Activated T-helper 17 cell treated with anti-CD3 and anti-CD28 coated beads, Interleukin-2, amount 50 U/mL, for 72 hours (primary cell): ENCODE measurements around the gene DDR2. TPM values are rescaled to one million over a fixed set of nuclear protein-coding genes. Genes with fewer than 3 reads are reported as not detected.
"Not testable (repeated sequence)": the region's sequence is repeated elsewhere in the genome, so short reads cannot be mapped to it uniquely, and the experiment has no call there.

ENCODE experiments used
- ATAC-seq: fragments of 150-1000 bp; cut with Tn5 transposase; replicated peaks from 2 replicates; pipeline ENCODE4 v1.10.0; 2021; ENCODE audit warnings: mild to moderate bottlenecking, moderate library complexity
- H3K27ac Mint-ChIP-seq: one replicate; pipeline ENCODE4 v1.8.0; 2022; ENCODE audit warnings: mixed read lengths
- H3K27me3 Mint-ChIP-seq: one replicate; pipeline ENCODE4 v1.8.0; 2022; ENCODE audit warnings: mixed read lengths
- H3K36me3 Mint-ChIP-seq: one replicate; pipeline ENCODE4 v1.8.0; 2022; ENCODE audit warnings: low read depth, mild to moderate bottlenecking, mixed read lengths
- H3K4me1 Mint-ChIP-seq: one replicate; pipeline ENCODE4 v1.8.0; 2022; ENCODE audit warnings: mixed read lengths
- H3K4me3 Mint-ChIP-seq: one replicate; pipeline ENCODE4 v1.8.0; 2022; ENCODE audit warnings: mild to moderate bottlenecking, mixed read lengths
- H3K9me3 Mint-ChIP-seq: one replicate; pipeline ENCODE4 v1.8.0; 2022; ENCODE audit warnings: mixed read lengths
- total RNA-seq, 2 donors: library from RNA; stranded (reverse); gene quantifications; one replicate each; pipeline ENCODE4 v1.2.3, GENCODE V29; 2022

Gene DDR2
- total RNA-seq, result 1 to 10 TPM in 1 of 2 donors, under 1 TPM in 1; 0.34 to 1.7 TPM

DNA sequence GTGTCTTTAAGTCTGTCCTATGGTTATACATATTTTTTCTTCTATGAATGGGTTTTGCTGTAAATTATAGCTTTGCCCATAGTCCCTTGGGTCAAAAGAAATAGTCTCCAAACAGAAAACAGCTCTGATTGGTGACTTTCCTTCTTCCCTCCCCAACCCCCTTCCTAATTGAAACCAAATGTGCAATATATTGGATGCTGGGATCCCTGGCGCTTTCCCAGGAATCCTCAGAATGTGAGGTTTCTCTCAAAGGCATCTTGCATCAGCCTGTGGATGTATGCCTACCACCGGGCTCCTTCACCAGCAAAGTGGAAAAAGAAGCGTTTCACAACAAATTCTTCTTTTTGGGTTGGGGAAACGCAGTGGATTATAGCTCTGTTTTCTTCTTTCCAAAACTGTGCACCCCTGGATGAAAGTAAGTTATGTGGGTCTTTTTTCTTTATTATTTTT lies at the start of gene DDR2:
DDR2 (plus strand) TSS at position 248 of the 450 bp plus-strand sequence. CDS start 86,600 bp downstream, outside the sequence.
- Mint-ChIP-seq H3K4me1 (no peaks in the 10 kb centered on the region), H3K27ac (no peak within 1 kb of the TSS), H3K9me3 (no peaks in the 10 kb centered on the region), H3K27me3 (peaks cover 18% of the 10 kb centered on the region), H3K36me3 (no peaks in the 10 kb centered on the region), H3K4me3 (no peak within 1 kb of the TSS)
- no peak for ATAC-seq

DNA sequence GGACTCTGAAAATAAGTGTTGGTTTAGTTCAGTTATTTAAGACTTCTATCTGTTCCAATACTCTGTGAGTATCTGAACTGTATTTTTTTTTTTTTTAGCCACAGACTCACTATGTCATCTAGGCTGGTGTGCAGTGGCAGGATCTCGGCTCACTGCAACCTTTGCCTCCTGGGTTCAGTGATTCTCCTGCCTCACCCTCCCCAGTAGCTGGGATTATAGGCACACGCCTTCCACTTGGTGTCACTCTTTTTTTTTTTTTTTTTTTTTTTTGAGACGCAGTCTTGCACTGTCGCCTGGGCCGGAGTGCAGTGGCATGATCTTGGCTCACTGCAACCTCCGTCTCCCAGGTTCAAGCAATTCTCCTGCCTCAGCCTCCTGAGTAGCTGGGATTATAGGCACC lies 49.4 kb upstream of the DDR2 start:
- not testable (repeated sequence) for H3K27me3 Mint-ChIP-seq, H3K27ac Mint-ChIP-seq, ATAC-seq, H3K9me3 Mint-ChIP-seq, H3K4me3 Mint-ChIP-seq, H3K4me1 Mint-ChIP-seq
- peaks cover 87% of the 10 kb centered on the region for H3K36me3 Mint-ChIP-seq

- not testable (repeated sequence) for H3K27me3 Mint-ChIP-seq, ATAC-seq, H3K4me1 Mint-ChIP-seq, H3K4me3 Mint-ChIP-seq, H3K9me3 Mint-ChIP-seq, H3K27ac Mint-ChIP-seq
- H3K36me3 Mint-ChIP-seq, result peaks cover 87% of the 10 kb centered on the region
Measured at GRCh38 chr1:162585101-162585500, 47.2 kb upstream of the DDR2 start.

GRCh38 chr1:162587347-162587746 lies 44.9 kb upstream of the DDR2 start:
- H3K4me3 Mint-ChIP-seq, result no peak overlapping the region
- H3K36me3 Mint-ChIP-seq, result peaks cover 88% of the 10 kb centered on the region
- no peaks in the 10 kb centered on the region for H3K9me3 Mint-ChIP-seq
- H3K27ac Mint-ChIP-seq, result no peak overlapping the region
- no peak for ATAC-seq
- H3K27me3 Mint-ChIP-seq, result no peaks in the 10 kb centered on the region
- H3K4me1 Mint-ChIP-seq, result no peaks in the 10 kb centered on the region

DNA sequence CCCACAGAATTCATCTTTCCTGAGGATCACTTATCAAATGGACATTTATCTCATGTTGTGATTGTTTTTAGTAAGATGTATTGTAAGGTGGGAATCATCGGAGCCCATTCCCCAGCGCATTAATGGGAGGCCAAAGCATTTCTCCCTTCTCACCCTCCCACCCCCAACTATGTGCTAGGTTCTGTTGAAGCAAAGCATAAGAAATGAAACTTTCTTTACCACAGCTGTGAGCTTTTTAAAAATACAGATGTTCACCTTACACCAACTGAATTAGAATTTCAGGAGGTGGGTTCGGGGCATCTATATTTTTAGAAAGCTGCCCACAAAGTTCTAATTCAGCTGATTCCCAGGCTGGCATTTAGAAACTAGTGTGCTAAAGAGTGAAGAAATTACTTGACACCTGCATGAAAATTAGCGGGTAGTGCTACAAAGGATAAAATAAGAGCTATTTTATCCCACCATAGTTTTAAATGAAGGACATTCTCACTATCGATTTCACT lies 44.5 kb upstream of the DDR2 start:
- Mint-ChIP-seq H3K4me3 (no peak overlapping the region), H3K27me3 (no peaks in the 10 kb centered on the region), H3K4me1 (no peaks in the 10 kb centered on the region), H3K27ac (no peak overlapping the region), H3K36me3 (peaks cover 88% of the 10 kb centered on the region), H3K9me3 (no peaks in the 10 kb centered on the region)
- no peak for ATAC-seq

DNA sequence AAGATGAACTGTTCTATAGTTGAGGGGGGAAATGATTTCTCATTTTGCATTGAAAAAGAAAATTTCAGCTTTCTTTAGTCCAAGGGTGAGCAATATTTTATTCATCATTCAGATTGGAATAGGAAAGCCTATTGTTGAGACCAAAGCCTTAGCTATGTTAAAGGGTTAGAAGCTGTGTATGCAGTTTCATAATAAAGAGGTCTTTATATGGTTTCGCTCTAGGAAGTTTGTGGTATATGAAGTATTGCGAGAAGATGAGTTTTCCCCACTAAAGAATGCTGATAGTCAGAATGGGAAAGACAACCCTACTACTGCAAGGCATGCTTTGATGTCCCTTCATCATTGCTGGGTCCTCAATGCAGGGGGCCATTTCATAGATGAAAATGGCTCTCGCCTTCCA lies 42.2 kb upstream of the DDR2 start:
- ATAC-seq, result no peak
- Mint-ChIP-seq H3K27ac (no peak overlapping the region), H3K27me3 (no peaks in the 10 kb centered on the region), H3K36me3 (peaks cover 82% of the 10 kb centered on the region), H3K4me3 (no peak overlapping the region), H3K9me3 (no peaks in the 10 kb centered on the region), H3K4me1 (no peaks in the 10 kb centered on the region)

DNA sequence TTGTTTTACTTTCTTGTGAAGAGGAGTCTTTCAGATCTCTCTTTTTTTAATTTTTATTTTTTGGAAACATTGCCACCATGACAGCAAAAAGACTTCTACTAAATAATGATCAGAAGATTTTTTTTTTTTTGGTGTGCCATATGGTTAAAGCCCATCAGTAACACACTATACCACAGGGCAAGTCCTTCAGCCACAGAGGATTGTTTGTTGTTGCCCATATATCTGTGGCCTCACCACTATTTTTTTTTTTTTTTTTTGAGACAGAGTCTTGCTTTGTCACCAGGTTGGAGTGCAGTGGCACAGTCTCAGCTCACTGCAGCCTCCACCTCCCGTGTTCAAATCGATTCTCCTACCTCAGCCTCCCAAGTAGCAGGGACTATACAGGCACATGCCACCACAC lies 41.6 kb upstream of the DDR2 start:
- Mint-ChIP-seq H3K4me3 (no peak overlapping the region), H3K4me1 (no peaks in the 10 kb centered on the region), H3K27ac (no peak overlapping the region), H3K9me3 (no peaks in the 10 kb centered on the region), H3K27me3 (no peaks in the 10 kb centered on the region), H3K36me3 (peaks cover 82% of the 10 kb centered on the region)
- no peak for ATAC-seq

DNA sequence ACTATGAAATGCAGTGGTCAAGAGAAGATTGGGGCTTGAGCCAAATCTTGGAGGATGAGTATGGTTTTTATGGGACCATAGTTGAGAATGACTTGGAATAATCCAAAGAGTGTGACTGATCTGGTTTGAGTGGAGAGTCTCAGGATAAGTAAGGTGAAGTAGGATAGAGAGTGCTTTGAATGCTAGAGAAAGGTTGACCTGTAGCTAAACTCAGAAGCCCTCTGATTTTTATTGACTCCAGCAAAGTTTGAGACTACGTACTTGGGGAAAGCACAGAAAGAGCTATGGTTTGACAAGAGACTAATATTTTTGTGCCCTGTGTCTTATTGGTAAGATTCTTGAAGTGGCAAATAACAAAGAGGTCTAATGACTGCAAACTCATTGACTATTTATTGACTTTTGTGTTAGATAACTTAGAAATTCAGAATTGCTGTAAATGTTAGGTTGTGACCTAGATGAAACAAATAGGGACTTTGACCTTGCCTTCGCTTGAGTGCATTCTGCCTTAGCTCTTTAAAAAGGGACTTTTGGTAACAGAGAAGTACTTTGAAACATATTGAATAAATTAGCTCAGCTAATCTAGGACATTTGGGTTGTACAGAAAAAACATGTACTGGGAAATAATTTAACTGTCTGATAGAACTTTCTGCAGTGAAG lies 35.6 kb upstream of the DDR2 start:
- H3K27me3 Mint-ChIP-seq, result no peaks in the 10 kb centered on the region
- H3K4me1 Mint-ChIP-seq, result no peaks in the 10 kb centered on the region
- H3K9me3 Mint-ChIP-seq, result no peaks in the 10 kb centered on the region
- H3K4me3 Mint-ChIP-seq, result no peak overlapping the region
- ATAC-seq, result no peak
- H3K36me3 Mint-ChIP-seq, result peaks cover 83% of the 10 kb centered on the region
- no peak overlapping the region for H3K27ac Mint-ChIP-seq

DNA sequence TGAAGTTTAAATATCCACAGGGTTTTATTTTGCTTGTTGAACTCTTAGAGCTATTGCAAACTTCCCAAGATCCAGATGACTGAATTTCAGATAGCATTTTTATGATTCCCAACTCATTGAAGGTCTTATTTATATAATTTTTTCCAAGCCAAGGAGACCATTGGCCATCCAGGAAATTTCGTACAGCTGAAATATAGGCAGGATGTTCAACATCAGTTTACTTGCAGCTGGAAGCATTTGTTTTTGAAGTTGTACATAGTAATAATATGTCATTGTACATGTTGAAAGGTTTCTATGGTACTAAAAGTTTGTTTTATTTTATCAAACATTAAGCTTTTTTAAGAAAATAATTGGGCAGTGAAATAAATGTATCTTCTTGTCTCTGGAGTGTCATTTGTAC lies 32.8 kb upstream of the DDR2 start:
- no peak overlapping the region for H3K27ac Mint-ChIP-seq
- ATAC-seq, result no peak
- no peak overlapping the region for H3K4me3 Mint-ChIP-seq
- H3K4me1 Mint-ChIP-seq, result no peaks in the 10 kb centered on the region
- H3K36me3 Mint-ChIP-seq, result peaks cover 64% of the 10 kb centered on the region
- H3K27me3 Mint-ChIP-seq, result no peaks in the 10 kb centered on the region
- no peaks in the 10 kb centered on the region for H3K9me3 Mint-ChIP-seq

- peaks cover 38% of the 10 kb centered on the region for H3K36me3 Mint-ChIP-seq
- H3K9me3 Mint-ChIP-seq, H3K27ac Mint-ChIP-seq: not testable (repeated sequence)
Measured at GRCh38 chr1:162603117-162603516, 29.1 kb upstream of the DDR2 start.

GRCh38 chr1:162605225-162605927 lies 26.9 kb upstream of the DDR2 start:
- Mint-ChIP-seq H3K4me3 (no peak overlapping the region), H3K27ac (no peak overlapping the region), H3K9me3 (no peaks in the 10 kb centered on the region), H3K27me3 (no peaks in the 10 kb centered on the region), H3K4me1 (no peaks in the 10 kb centered on the region), H3K36me3 (peaks cover 15% of the 10 kb centered on the region)
- ATAC-seq, result no peak

More at GRCh38 chr1:162603117-162603516, 29.1 kb upstream of the DDR2 start:
- not testable (repeated sequence) for H3K4me3 Mint-ChIP-seq, H3K4me1 Mint-ChIP-seq, H3K27me3 Mint-ChIP-seq, ATAC-seq

GRCh38 chr1:162609306-162609705 lies 23.0 kb upstream of the DDR2 start:
- ATAC-seq, result no peak
- H3K27me3 Mint-ChIP-seq, result no peaks in the 10 kb centered on the region

GRCh38 chr1:162612606-162613400 lies 19.5 kb upstream of the DDR2 start:
- Mint-ChIP-seq H3K27me3 (no peaks in the 10 kb centered on the region), H3K4me1 (no peaks in the 10 kb centered on the region), H3K36me3 (peaks cover 8% of the 10 kb centered on the region), H3K27ac (no peak overlapping the region), H3K4me3 (no peak overlapping the region), H3K9me3 (no peaks in the 10 kb centered on the region)
- no peak for ATAC-seq

More at GRCh38 chr1:162609306-162609705, 23.0 kb upstream of the DDR2 start:
- H3K27ac Mint-ChIP-seq, result no peak overlapping the region
- H3K36me3 Mint-ChIP-seq, result no peaks in the 10 kb centered on the region
- no peaks in the 10 kb centered on the region for H3K4me1 Mint-ChIP-seq
- no peaks in the 10 kb centered on the region for H3K9me3 Mint-ChIP-seq
- H3K4me3 Mint-ChIP-seq, result no peak overlapping the region

DNA sequence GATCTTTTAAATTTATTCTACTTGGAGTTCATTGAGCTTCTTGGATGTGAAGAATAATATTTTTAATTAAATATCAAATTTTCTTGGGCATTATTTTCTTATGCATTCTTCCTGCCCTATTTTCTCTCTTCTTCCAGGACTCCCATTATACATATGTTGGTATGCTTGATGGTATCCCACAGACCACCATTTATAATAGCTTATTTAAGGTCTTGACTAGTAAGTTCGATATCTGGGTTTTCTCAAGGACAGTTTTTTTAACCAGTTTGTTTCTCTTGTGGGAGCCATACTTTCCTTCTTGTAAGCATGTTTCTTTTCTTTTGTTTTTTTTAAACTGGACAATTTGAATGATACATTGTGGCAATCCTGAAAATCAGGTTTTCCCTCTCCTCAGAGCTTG lies 15.4 kb upstream of the DDR2 start:
- no peaks in the 10 kb centered on the region for H3K9me3 Mint-ChIP-seq

More for the DNA sequence above, 15.4 kb upstream of the DDR2 start:
- H3K27ac Mint-ChIP-seq, result no peak overlapping the region
- no peak overlapping the region for H3K4me3 Mint-ChIP-seq
- no peak for ATAC-seq
- peaks cover 10% of the 10 kb centered on the region for H3K36me3 Mint-ChIP-seq
- H3K27me3 Mint-ChIP-seq, result no peaks in the 10 kb centered on the region
- H3K4me1 Mint-ChIP-seq, result no peaks in the 10 kb centered on the region
